IPS-18c (cell line): ENCODE data around the gene DDX5.
"Not testable (repeated sequence)": the region's sequence is repeated elsewhere in the genome, so short reads cannot be mapped to it uniquely, and the experiment has no call there.

ENCODE experiments used
- H3K4me3 ChIP-seq: 2 replicates; pipeline ENCODE4 v1.7.0; 2013; ENCODE audit warnings: low read depth, mild to moderate bottlenecking, low read length, moderate library complexity; ENCODE audit not compliant: insufficient read depth
- H3K9me3 ChIP-seq: one replicate; pipeline ENCODE4 v1.6.1; 2013; ENCODE audit warnings: mild to moderate bottlenecking, low read length, moderate library complexity; ENCODE audit not compliant: control insufficient read depth, insufficient read depth

DDX5 gene

DNA sequence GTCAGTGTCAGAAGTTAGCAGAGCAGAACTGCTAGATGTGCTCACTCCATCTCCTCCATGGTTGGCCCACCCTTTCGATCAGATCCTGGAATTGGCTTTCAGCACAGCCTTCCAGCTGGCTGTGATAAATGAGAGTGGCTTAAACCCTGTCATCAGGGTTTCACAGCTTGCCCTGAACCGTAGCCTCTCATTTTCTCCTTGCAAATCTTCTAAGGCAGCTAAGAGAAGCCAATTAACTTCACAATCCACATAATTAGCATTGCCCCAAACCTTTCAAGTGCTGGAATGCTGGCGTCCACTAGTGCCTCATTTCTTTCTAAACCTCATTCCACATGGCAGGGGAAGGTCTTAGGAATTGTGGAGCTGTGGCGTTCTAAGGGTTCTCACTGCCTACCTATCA lies 35.5 kb downstream of the DDX5 start:
- H3K4me3 ChIP-seq: no peak overlapping the region
- peaks cover 4% of the 10 kb centered on the region for H3K9me3 ChIP-seq

GRCh38 chr17:64466834-64467233 lies 39.3 kb downstream of the DDX5 start:
- H3K4me3 ChIP-seq, H3K9me3 ChIP-seq: not testable (repeated sequence)

DNA sequence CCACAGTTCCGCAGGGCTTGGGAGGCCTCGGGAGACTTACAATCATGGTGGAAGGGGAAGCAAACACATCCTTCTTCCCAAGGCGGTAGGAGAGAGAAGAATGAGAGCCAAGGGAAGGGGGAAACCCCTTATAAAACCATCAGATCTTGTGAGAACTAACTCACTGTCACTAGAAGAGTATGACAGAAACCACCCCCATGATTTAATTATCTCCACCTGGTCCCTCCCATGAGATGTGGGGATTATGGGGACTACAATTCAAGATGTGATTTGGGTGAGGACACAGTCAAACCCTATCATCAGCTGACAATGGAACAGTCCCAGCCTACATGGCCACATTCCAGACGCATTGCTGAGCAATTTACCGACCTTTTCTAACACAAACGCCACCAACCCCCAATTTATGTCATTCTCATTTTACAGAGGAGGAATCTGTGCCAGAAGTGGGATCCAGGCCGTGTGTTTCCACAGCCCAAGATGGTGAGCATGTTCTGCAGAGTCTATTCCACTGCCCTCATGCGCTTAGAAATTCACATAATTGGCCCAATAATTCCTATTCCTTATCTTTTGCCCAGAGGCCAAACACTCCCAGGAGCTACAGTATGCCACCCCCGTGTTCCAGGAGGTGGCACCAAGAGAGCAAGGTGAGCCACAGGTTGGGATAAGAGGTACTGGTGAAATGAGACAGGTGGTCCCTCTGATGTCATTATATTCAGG lies 39.9 kb downstream of the DDX5 start:
- Histone ChIP-seq H3K4me3 (no peak overlapping the region), H3K9me3 (peaks cover 4% of the 10 kb centered on the region)

DNA sequence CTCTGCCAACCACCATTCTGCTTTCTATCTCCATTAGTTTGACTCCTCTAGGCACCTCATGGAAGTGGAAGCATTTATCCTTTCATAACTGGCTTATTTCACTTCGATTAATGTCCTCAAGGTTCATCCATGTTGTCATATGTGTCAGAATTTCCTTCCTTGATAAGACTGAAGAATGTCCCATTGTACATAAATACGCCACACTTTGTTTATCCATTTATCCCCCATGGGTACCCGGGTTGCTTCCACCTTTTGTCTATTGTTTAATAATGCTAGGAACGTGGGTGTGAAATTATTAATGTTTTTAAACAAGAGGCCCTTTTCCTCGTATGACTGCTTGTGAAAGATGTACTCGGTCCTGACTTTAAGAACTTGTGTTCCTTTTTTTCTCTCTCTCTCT lies 44.3 kb downstream of the DDX5 start:
- H3K4me3 ChIP-seq: no peak overlapping the region
- peaks cover 4% of the 10 kb centered on the region for H3K9me3 ChIP-seq

DNA sequence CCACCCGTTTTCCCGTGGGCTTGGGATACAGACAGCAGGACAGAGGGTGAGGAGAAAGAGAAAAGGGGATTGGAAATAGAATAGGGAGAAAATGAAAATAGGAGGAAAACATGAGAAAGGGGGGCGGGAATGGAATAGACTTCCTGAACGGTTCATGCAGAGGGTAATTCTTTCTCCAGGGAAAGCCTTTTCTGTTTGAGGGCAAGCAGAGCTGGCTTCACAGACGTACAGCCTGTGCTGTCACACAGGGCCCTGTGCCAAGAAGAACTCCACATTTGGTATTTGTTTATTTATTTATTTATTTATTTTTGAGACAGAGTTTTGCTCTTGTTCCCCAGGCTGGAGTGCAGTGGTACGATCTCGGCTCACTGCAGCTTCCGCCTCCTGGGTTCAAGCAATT lies 45.1 kb downstream of the DDX5 start:
- H3K4me3 ChIP-seq: no peak overlapping the region
- no peaks in the 10 kb centered on the region for H3K9me3 ChIP-seq

DNA sequence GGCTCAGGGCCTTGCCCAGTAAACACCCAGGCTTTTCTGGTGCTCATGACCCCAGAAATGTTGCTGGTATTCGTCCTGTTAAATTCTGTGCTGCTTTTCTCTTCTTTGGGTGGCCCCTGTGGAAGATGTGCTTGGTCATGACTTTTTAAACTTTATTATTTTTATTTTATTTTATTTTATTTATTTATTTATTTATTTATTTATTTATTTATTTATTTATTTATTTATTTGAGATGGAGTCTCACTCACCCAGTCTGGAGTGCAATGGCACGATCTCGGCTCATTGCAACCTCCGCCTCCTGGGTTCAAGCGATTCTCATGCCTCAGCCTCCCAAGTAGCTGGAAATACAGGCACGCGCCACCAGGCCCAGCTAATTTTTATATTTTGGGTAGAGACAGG lies 46.3 kb downstream of the DDX5 start:
- H3K4me3 ChIP-seq, H3K9me3 ChIP-seq: not testable (repeated sequence)

DNA sequence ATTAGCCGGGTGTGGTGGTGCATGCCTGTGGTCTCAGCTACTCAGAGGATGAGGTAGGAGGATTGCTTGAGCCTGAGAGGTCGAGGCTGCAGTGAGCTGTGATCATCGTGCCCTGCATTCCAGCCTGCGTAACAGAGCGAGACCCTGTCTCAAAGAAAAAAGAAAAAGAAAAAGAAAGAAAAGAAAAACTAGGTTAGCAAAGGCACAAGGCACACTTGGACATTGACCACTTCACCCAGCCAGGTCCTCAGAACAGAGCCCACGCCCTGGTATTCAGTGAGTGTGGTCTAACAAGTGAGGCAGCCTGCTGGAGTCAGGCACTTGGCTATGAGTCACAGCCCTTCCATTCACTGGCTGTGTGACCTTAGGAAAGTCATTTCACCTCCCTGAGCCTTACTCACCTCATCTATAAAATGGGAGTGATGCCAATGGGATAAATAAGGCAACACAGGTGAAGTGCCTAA lies 46.8 kb downstream of the DDX5 start:
- no peak overlapping the region for H3K4me3 ChIP-seq
- H3K9me3 ChIP-seq: no peaks in the 10 kb centered on the region

GRCh38 chr17:64458756-64459155 lies 47.3 kb downstream of the DDX5 start:
- H3K9me3 ChIP-seq: no peaks in the 10 kb centered on the region
- H3K4me3 ChIP-seq: no peak overlapping the region

- Histone ChIP-seq H3K9me3 (no peaks in the 10 kb centered on the region), H3K4me3 (no peak overlapping the region)
Observed at GRCh38 chr17:64457156-64457555, 48.9 kb downstream of the DDX5 start.

GRCh38 chr17:64455993-64456885 lies 49.9 kb downstream of the DDX5 start:
- Histone ChIP-seq H3K4me3 (no peak overlapping the region), H3K9me3 (no peaks in the 10 kb centered on the region)

GRCh38 chr17:64449545-64449944 lies 56.5 kb downstream of the DDX5 start:
- no peak overlapping the region for H3K4me3 ChIP-seq
- no peaks in the 10 kb centered on the region for H3K9me3 ChIP-seq

- H3K4me3 ChIP-seq: no peak within 1 kb of the TSS
- H3K9me3 ChIP-seq: no peaks in the 10 kb centered on the region
Observed at GRCh38 chr17:64448665-64449512, 57.2 kb downstream of the DDX5 start, which contains the start of gene MILR1. Gene MILR1, plus strand, starts transcription at chr17:64449115. Its CDS starts 54 bp downstream, at chr17:64449169.
